Stimulated activated CD8-positive, alpha-beta memory T cell treated with anti-CD3 and anti-CD28 coated beads, Interleukin-15, amount 100 ng/mL, for 4 hours (primary cell): ENCODE results near the gene CUX1.
"Not testable (repeated sequence)": the region's sequence is repeated elsewhere in the genome, so short reads cannot be mapped to it uniquely, and the experiment has no call there.

Experiments used
- DNase-seq, 2 donors: peaks; one replicate each; pipeline ENCODE4 v3.0.0-alpha.2; 2020; ENCODE audit warnings: low read depth in 2 of 2

The CUX1 gene

DNA sequence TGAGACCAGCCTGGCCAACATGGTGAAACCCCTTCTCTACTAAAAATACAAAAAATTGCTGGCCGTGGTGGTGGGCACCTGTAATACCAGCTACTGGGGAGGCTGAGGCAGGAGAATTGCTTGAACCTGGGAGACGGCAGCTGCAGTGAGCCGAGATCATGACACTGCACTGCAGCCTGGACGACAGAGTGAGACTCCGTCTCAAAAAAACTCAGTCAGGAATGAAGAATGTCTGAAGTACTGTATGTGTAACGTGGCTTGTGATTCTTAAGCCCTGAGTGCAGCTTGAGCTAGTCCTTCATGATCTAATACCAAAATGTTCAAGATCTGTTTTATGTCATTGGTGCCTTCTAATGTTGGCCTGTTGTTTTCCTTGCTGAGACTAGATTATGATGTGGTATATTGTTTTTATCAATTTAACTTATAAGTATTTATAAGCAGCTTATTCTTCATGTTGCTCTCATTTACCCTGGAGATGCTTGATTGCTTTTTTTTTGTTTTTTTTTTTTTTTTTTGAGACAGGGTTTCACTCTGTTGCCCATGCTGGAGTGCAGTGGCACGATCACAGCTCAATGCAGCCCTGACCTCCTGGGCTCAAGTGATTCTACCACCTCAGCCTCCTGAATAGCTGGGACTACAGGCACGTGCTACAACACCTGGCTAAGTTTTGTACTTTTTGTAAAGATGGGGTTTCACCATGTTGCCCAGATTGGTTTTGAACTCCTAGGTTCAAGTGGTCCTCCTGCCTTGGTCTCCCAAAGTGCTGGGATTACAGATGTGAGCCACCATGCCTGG is 513.4 kb downstream of the CUX1 start:
- DNase-seq, result not testable (repeated sequence)
